Ovary (tissue), 3 donors: ENCODE results near the gene PRKCSH.

Source experiments
- CTCF ChIP-seq, 3 donors: fragments of 450-650 bp in 2 of 3; fragments of 200-600 bp in 1 of 3; IDR thresholded peaks; one replicate each; pipeline versions ENCODE4 v1.5.1 to v1.8.0; 2016 to 2022; ENCODE audit warnings: antibody characterized with exemption in 3 of 3, mild to moderate bottlenecking in 1 of 3
- EP300 ChIP-seq: sonication (generic); formaldehyde crosslinking; IDR thresholded peaks from one replicate; pipeline ENCODE4 v1.6.1; 2017; ENCODE audit warnings: antibody characterized with exemption
- POLR2A ChIP-seq: fragments of 450-650 bp; IDR thresholded peaks from one replicate; pipeline ENCODE4 v1.6.1; 2017; ENCODE audit warnings: antibody characterized with exemption, mild to moderate bottlenecking, moderate library complexity
- donor health status: DM: no; HTN: no; CAD: no.

DNA sequence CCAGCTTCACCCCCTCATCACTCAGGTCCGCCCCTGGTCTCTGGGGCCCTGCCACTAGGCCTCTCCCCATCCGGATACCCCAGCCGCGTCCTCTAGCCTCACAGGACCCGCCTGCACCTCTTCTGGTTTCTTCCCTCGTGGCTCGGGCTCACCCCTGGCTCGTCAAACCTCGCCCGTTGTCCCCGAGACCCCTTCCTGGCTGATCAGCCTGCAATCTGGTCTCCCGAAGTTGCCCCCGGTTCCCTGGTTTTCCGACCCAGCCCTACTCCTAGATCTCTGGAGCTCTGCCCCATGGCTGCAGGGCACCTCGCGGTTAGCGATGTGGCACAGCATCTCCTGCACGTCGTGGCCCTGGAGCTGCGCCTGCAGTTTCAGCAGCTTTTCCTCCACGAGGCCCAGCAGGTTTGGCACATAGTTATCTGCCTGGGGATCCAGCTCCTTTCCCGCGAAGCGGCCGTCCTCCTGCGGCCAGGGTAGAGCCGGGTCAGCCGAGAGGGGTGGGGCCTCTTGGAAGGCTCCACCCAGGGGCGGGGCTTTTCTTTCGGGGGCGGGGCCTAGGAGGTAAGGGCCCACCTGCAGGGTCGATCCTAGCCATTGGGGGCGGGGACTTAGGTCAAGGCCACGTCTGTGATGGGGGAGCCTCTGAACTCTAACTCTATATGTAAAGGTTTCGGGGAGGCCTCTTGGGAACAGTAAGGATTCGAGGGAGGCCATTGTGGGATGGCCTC is 13.9 kb upstream of the PRKCSH start:
- TF ChIP-seq CTCF (IDR thresholded peaks at IDR 0.05): no peak
- TF ChIP-seq POLR2A: no peak
- TF ChIP-seq EP300: no peak
